Muscle of back (tissue), 11 donors: Measurements from ENCODE around the gene SGCB. TPM values are rescaled to one million over a fixed set of nuclear protein-coding genes. Genes with fewer than 3 reads are reported as not detected.
A peak's percentile ranks its signal among the peaks of the same experiment; 100 is the strongest.

Experiments used
- DNase-seq, 3 donors: peaks; one replicate each; pipeline versions ENCODE4 v3.0.0 to v3.0.0-alpha.2; 2013
- polyA plus RNA-seq, 10 donors: library from polyadenylated mRNA; unstranded; fragments of 120-200 nt; gene quantifications; one replicate each; pipeline ENCODE4 v1.2.1, GENCODE V29; 2013; ENCODE audit not compliant: insufficient read length in 10 of 10

SGCB gene
- polyA plus RNA-seq, 10 donors: 101 to 204 (median 154) TPM

GRCh38 chr4:52032005-52032404, 6.1 kb downstream of the SGCB start:
- DNase-seq: no peak

GRCh38 chr4:52028970-52029369, 9.1 kb downstream of the SGCB start:
- no peak for DNase-seq

- no peak for DNase-seq
Measured at GRCh38 chr4:52019936-52020657, 18.0 kb downstream of the SGCB start, which contains the start of gene LRRC66. TSS of gene LRRC66 (minus strand) at chr4:52020363. CDS start at chr4:52017613, 2,750 bp downstream.

- no peak for DNase-seq
Measured at GRCh38 chr4:52017814-52018213, 20.3 kb downstream of the SGCB start.

GRCh38 chr4:52016981-52017380, 21.1 kb downstream of the SGCB start:
- DNase-seq: no peak

GRCh38 chr4:52015366-52015765, 22.7 kb downstream of the SGCB start:
- DNase-seq: peak in 1 of 3 donors; percentile 24

GRCh38 chr4:52014903-52015302, 23.2 kb downstream of the SGCB start:
- DNase-seq: no peak

GRCh38 chr4:52012651-52013050, 25.4 kb downstream of the SGCB start:
- DNase-seq: no peak

GRCh38 chr4:52010986-52011385, 27.1 kb downstream of the SGCB start:
- no peak for DNase-seq

- DNase-seq: no peak
Measured at GRCh38 chr4:52006887-52007286, 31.2 kb downstream of the SGCB start.

GRCh38 chr4:52005604-52006273, 32.4 kb downstream of the SGCB start:
- no peak for DNase-seq

GRCh38 chr4:52004414-52004813, 33.7 kb downstream of the SGCB start:
- no peak for DNase-seq

GRCh38 chr4:52001616-52002015, 36.5 kb downstream of the SGCB start:
- DNase-seq: no peak

GRCh38 chr4:51999250-51999649, 38.8 kb downstream of the SGCB start:
- DNase-seq: no peak

GRCh38 chr4:51998837-51999236, 39.3 kb downstream of the SGCB start:
- DNase-seq: no peak

- no peak for DNase-seq
Measured at GRCh38 chr4:51997647-51998046, 40.5 kb downstream of the SGCB start.

GRCh38 chr4:51995647-51996220, 42.4 kb downstream of the SGCB start:
- no peak for DNase-seq

Other genes with a start within 250 kb of the SGCB start
- 10 to 100 TPM; 18.1 to 37.4 (median 24.8) TPM for gene DCUN1D4, start 195.1 kb downstream of the SGCB start, polyA plus RNA-seq
- gene LRRC66, start 17.9 kb downstream of the SGCB start, polyA plus RNA-seq: 1 to 10 TPM in 6 of 10 donors, under 1 TPM in 4; 0.80 to 2.7 (median 1.3) TPM
- 1 to 10 TPM; 1.6 to 2.8 (median 2.3) TPM for gene SPATA18, start 13.0 kb upstream of the SGCB start, polyA plus RNA-seq